Stomach (tissue), 9 donors: ENCODE measurements around the gene GPATCH3. TPM values are rescaled to one million over a fixed set of nuclear protein-coding genes. Genes with fewer than 3 reads are reported as not detected.

Experiments
- DNase-seq, 2 donors: peaks; one replicate each; pipeline versions ENCODE4 v3.0.0 to v3.0.0-alpha.2; 2013 to 2019
- H3K27ac ChIP-seq, 5 donors: fragments of 200-600 bp in 4 of 5; sonication (generic) in 4 of 5; one replicate each; pipeline ENCODE4 v1.5.1; 2013 to 2019; ENCODE audit warnings: mild to moderate bottlenecking in 1 of 5, moderate library complexity in 1 of 5
- H3K27me3 ChIP-seq, 3 donors: fragments of 200-600 bp; sonication (generic); one replicate each; pipeline ENCODE4 v1.5.1; 2017 to 2019; ENCODE audit warnings: mixed run types in 1 of 3
- H3K36me3 ChIP-seq, 4 donors: fragments of 200-600 bp; sonication (generic); 1 replicate in 3 of 4; 2 replicates in 1 of 4; pipeline ENCODE4 v1.5.1; 2016 to 2019
- H3K4me1 ChIP-seq, 4 donors: fragments of 200-600 bp; sonication (generic); one replicate each; pipeline ENCODE4 v1.5.1; 2016 to 2019
- H3K4me3 ChIP-seq, 4 donors: fragments of 200-600 bp; sonication (generic) in 3 of 4; one replicate each; pipeline ENCODE4 v1.5.1; 2016 to 2019; ENCODE audit warnings: mild to moderate bottlenecking in 1 of 4
- H3K9me3 ChIP-seq, 4 donors: fragments of 200-600 bp; sonication (generic); one replicate each; pipeline ENCODE4 v1.5.1; 2016 to 2019
- EP300 ChIP-seq: sonication (generic); formaldehyde crosslinking; IDR thresholded peaks from one replicate; pipeline ENCODE4 v1.6.1; 2017; ENCODE audit warnings: antibody characterized with exemption
- POLR2A ChIP-seq, 4 donors: fragments of 450-650 bp; IDR thresholded peaks; one replicate each; pipeline ENCODE4 v1.6.1; 2016; ENCODE audit warnings: antibody characterized with exemption in 4 of 4, control low read depth in 2 of 4, mild to moderate bottlenecking in 1 of 4, moderate library complexity in 1 of 4
- POLR2AphosphoS5 ChIP-seq, 3 donors: sonication (generic); formaldehyde crosslinking; IDR thresholded peaks; one replicate each; pipeline ENCODE4 v1.6.1; 2016; ENCODE audit warnings: antibody characterized with exemption in 3 of 3
- WGBS, 5 donors: extraction: QIAGEN DNeasy Blood & Tissue Kit in 3 of 5; methylation state at CpG; one replicate each; pipeline versions ENCODE4 v1.1.5 to v1.1.7; 2013 to 2018; 5-methylcytosine and 5-hydroxymethylcytosine counted together
- intact Hi-C: fragments of 100-400 bp; cut with DNase I; formaldehyde crosslinking; loops from one replicate; pipeline ENCODE4 v1.15.1; 2023; ENCODE audit warnings: low total_unique reads
- polyA plus RNA-seq, 3 donors: library from polyadenylated mRNA; stranded (reverse); fragments of 200-250 nt; gene quantifications; one replicate each; pipeline ENCODE4 v1.2.3, GENCODE V29; 2013
- total RNA-seq, 5 donors: library from RNA; depleted of rRNA; stranded (reverse); fragments of >200 nt; gene quantifications; one replicate each; pipeline versions ENCODE4 v1.1.0 to v1.2.3, GENCODE V29; 2014 to 2016
- TF ChIP-seq, protein P1 (sequence below), 7 experiments: fragments of 450-650 bp in 4 of 7; fragments of 200-600 bp in 3 of 7; sonication (generic) in 3 of 7; IDR thresholded peaks; one replicate each; pipeline ENCODE4 v1.5.1; 2016 to 2019; ENCODE audit warnings: antibody characterized with exemption in 7 of 7, control low read depth in 2 of 7, mild to moderate bottlenecking in 1 of 7
- donor health status: healthy with polysubstance abuse.
- donor health status: Bipolar disorder and iron deficiency.
- donor health status: healthy.

GPATCH3 gene
- total and polyA plus RNA-seq, 8 donors = 3.1 to 42.0 (median 12.8) TPM

DNA sequence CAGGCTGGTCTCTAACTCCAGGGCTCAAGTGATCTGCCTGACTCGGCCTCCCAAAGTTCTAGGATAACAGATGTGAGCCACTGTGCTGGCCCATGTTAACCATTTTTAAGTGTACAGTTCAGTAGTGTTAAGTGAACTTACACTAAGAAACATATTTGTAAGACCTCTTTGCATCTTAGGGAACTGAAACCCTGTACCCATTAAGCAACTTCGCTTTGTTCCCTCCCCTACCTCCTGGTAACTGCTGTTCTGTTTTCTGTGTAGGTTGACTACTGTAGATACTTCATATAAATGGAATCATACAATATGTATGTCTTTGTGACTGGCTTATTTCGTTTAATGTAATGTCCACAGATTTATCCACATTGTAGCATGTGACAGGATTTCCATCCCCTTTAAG lies 32.3 kb upstream of the GPATCH3 start:
- Histone ChIP-seq H3K27me3 (no peaks in the 10 kb centered on the region), H3K36me3 (peaks cover 47 to 95% (median 89%) of the 10 kb centered on the region in 4 donors), H3K4me1 (no peaks in the 10 kb centered on the region), H3K9me3 (no peaks in the 10 kb centered on the region), H3K27ac (no peak overlapping the region), H3K4me3 (no peak overlapping the region)
- no peak for DNase-seq
- intact Hi-C loops = no loop called here
- TF ChIP-seq, protein P1, sequence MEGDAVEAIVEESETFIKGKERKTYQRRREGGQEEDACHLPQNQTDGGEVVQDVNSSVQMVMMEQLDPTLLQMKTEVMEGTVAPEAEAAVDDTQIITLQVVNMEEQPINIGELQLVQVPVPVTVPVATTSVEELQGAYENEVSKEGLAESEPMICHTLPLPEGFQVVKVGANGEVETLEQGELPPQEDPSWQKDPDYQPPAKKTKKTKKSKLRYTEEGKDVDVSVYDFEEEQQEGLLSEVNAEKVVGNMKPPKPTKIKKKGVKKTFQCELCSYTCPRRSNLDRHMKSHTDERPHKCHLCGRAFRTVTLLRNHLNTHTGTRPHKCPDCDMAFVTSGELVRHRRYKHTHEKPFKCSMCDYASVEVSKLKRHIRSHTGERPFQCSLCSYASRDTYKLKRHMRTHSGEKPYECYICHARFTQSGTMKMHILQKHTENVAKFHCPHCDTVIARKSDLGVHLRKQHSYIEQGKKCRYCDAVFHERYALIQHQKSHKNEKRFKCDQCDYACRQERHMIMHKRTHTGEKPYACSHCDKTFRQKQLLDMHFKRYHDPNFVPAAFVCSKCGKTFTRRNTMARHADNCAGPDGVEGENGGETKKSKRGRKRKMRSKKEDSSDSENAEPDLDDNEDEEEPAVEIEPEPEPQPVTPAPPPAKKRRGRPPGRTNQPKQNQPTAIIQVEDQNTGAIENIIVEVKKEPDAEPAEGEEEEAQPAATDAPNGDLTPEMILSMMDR (IDR thresholded peaks at IDR 0.05) = no peak
- no peak for TF ChIP-seq POLR2A (IDR thresholded peaks at IDR 0.05)
- WGBS, 5 donors = 80 to 89% (median 85%) methylated on average over 3 of the region's 3 CpGs

DNA sequence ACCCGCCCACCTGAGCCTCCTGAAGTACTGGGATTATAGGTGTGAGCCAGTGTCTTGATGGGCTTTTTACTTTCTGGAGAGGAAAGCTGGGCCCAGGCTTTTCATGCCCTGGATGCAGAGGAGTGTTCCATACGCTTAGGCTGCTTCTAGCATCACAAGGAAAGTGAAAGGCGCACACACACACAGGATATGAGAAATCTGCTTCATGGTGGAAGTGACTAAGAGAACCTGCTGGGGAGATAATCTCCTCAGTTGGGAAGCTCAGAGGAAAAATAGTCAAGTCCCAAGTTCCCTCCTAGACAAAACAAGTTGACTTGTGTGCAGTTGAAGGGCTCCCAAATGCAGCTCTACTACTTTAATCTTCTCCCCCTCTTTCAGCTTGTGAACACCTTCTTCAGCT lies 23.4 kb upstream of the GPATCH3 start:
- no peaks in the 10 kb centered on the region for H3K27me3 ChIP-seq
- TF ChIP-seq, protein P1 (IDR thresholded peaks at IDR 0.05) = no peak
- TF ChIP-seq POLR2A (IDR thresholded peaks at IDR 0.05) (no peak), POLR2AphosphoS5 (IDR thresholded peaks at IDR 0.05) (no peak), EP300 (no peak)
- H3K4me1 ChIP-seq = peaks cover 16 to 52% (median 31%) of the 10 kb centered on the region in 4 donors
- intact Hi-C loops = no loop called here
- DNase-seq = no peak
- H3K27ac ChIP-seq = peak overlapping the region in 3 of 5 donors; percentile 93 to 97 (median 95)
- H3K4me3 ChIP-seq = peak overlapping the region in 2 of 4 donors; percentile 94 to 95
- no peaks in the 10 kb centered on the region for H3K9me3 ChIP-seq
- peaks cover 39 to 55% (median 53%) of the 10 kb centered on the region in 4 donors for H3K36me3 ChIP-seq
- 83 to 93% (median 90%) methylated on average over 3 of the region's 3 CpGs for WGBS, 5 donors

DNA sequence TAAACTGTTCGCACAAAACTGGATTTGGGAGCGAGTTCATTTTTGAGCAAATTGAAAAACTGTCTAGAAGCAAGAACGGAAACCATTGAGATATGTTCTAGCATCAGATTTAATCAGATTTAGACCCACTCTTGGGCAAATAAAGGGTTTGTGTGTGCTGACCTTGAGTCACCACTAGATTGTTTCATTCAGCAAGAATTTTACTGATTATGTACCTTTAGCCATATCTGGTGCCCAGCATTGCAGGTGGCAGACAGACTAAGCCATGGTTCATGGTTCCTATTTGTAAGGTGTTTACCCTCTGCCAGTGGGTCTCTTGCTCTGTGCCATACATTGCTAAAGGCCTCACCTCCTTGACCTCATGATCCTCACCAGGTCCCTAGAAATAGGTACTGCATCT lies 22.6 kb upstream of the GPATCH3 start:
- 27 to 61% (median 59%) methylated on average over 3 of the region's 3 CpGs for WGBS, 5 donors
- H3K27ac ChIP-seq = peak overlapping the region in 4 of 5 donors; percentile 93 to 97 (median 94)

DNA sequence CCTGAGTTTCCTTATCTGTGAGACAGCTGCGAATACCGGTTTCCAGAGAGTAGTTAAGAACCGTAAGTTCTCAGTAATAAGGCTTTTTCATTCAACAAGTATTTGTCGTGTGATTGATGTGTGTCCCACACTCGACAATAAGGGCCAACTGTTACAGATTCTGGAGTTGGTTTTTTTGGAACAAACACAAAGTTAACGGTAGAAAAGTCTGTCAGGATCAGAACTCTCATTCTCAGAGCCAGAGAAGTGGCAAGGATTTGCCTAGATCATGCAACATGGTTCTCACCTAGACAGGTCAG lies 22.1 kb upstream of the GPATCH3 start:
- Histone ChIP-seq H3K27me3 (no peaks in the 10 kb centered on the region), H3K4me3 (peak overlapping the region; percentile 77 to 99 (median 94)), H3K36me3 (peaks cover 33 to 43% (median 40%) of the 10 kb centered on the region in 4 donors), H3K27ac (peak overlapping the region in 4 of 5 donors; percentile 93 to 97 (median 94)), H3K4me1 (peaks cover 16 to 52% (median 31%) of the 10 kb centered on the region in 4 donors), H3K9me3 (no peaks in the 10 kb centered on the region)
- WGBS, 5 donors = 8 to 32% (median 15%) methylated on average over 6 of the region's 6 CpGs
- TF ChIP-seq POLR2AphosphoS5 (IDR thresholded peaks at IDR 0.05) (no peak), POLR2A (IDR thresholded peaks at IDR 0.05) (no peak), EP300 (no peak)
- TF ChIP-seq, protein P1 (IDR thresholded peaks at IDR 0.05) = no peak
- intact Hi-C loops = no loop called here
- no peak for DNase-seq

More for the DNA sequence above, 22.6 kb upstream of the GPATCH3 start:
- Histone ChIP-seq H3K4me3 (peak overlapping the region in 3 of 4 donors; percentile 94 to 99 (median 95)), H3K4me1 (peaks cover 16 to 52% (median 31%) of the 10 kb centered on the region in 4 donors), H3K9me3 (no peaks in the 10 kb centered on the region), H3K27me3 (no peaks in the 10 kb centered on the region), H3K36me3 (peaks cover 38 to 48% (median 45%) of the 10 kb centered on the region in 4 donors)
- intact Hi-C loops = no loop called here
- TF ChIP-seq EP300 (no peak), POLR2AphosphoS5 (IDR thresholded peaks at IDR 0.05) (no peak), POLR2A (IDR thresholded peaks at IDR 0.05) (no peak)
- TF ChIP-seq, protein P1 (IDR thresholded peaks at IDR 0.05) = no peak
- DNase-seq = no peak
